GM21381 (cell line): ENCODE data around the gene PRDM16.

Source experiments
- ATAC-seq: cut with Tn5 transposase; IDR thresholded peaks from one replicate; pipeline ENCODE4 v1.9.1; 2021; ENCODE audit warnings: mild to moderate bottlenecking, moderate library complexity; ENCODE audit not compliant: unreplicated experiment

Gene PRDM16

GRCh38 chr1:3289502-3289901 lies 220.5 kb downstream of the PRDM16 start:
- ATAC-seq = no peak

GRCh38 chr1:3290438-3290837 lies 221.4 kb downstream of the PRDM16 start:
- no peak for ATAC-seq

- no peak for ATAC-seq
Measured at GRCh38 chr1:3290915-3291314, 221.9 kb downstream of the PRDM16 start.

- ATAC-seq = no peak
Measured at GRCh38 chr1:3292051-3292722, 223.2 kb downstream of the PRDM16 start.

- no peak for ATAC-seq
Measured at GRCh38 chr1:3292868-3293562, 224.0 kb downstream of the PRDM16 start.

GRCh38 chr1:3293563-3294080 lies 224.6 kb downstream of the PRDM16 start:
- no peak for ATAC-seq

GRCh38 chr1:3294450-3294849 lies 225.4 kb downstream of the PRDM16 start:
- ATAC-seq = no peak

GRCh38 chr1:3295846-3296245 lies 226.8 kb downstream of the PRDM16 start:
- ATAC-seq = no peak

- no peak for ATAC-seq
Measured at GRCh38 chr1:3296326-3296725, 227.3 kb downstream of the PRDM16 start.

GRCh38 chr1:3296826-3297225 lies 227.8 kb downstream of the PRDM16 start:
- no peak for ATAC-seq

GRCh38 chr1:3297756-3298155 lies 228.8 kb downstream of the PRDM16 start:
- no peak for ATAC-seq

- ATAC-seq = no peak
Measured at GRCh38 chr1:3298197-3298596, 229.2 kb downstream of the PRDM16 start.

- no peak for ATAC-seq
Measured at GRCh38 chr1:3304246-3304645, 235.2 kb downstream of the PRDM16 start.

- no peak for ATAC-seq
Measured at GRCh38 chr1:3304692-3305091, 235.7 kb downstream of the PRDM16 start.

- ATAC-seq = no peak
Measured at GRCh38 chr1:3305156-3305555, 236.2 kb downstream of the PRDM16 start.

GRCh38 chr1:3306583-3307291 lies 237.7 kb downstream of the PRDM16 start:
- no peak for ATAC-seq

GRCh38 chr1:3307359-3307758 lies 238.4 kb downstream of the PRDM16 start:
- no peak for ATAC-seq

GRCh38 chr1:3308053-3308452 lies 239.1 kb downstream of the PRDM16 start:
- ATAC-seq = no peak

- no peak for ATAC-seq
Measured at GRCh38 chr1:3310718-3311400, 241.9 kb downstream of the PRDM16 start.

- ATAC-seq = no peak
Measured at GRCh38 chr1:3311711-3312110, 242.7 kb downstream of the PRDM16 start.

- ATAC-seq = no peak
Measured at GRCh38 chr1:3312310-3312897, 243.4 kb downstream of the PRDM16 start.
